Midbrain (tissue), 1 donor: ENCODE measurements around the gene ZNF829.

Experiments
- DNase-seq: peaks from one replicate; lab custom pipeline; 2025; lab: John Stamatoyannopoulos, UW

Gene ZNF829

GRCh38 chr19:36915992-36916830, at the start of gene ZNF829, which contains the start of gene ZNF568:
TSS of gene ZNF829 (minus strand) at chr19:36916291. CDS start at chr19:36915167, 1,124 bp downstream.
TSS of gene ZNF568 (plus strand) at chr19:36916332. CDS start at chr19:36922771, 6,439 bp downstream.
- DNase-seq, result peak; percentile 91

DNA sequence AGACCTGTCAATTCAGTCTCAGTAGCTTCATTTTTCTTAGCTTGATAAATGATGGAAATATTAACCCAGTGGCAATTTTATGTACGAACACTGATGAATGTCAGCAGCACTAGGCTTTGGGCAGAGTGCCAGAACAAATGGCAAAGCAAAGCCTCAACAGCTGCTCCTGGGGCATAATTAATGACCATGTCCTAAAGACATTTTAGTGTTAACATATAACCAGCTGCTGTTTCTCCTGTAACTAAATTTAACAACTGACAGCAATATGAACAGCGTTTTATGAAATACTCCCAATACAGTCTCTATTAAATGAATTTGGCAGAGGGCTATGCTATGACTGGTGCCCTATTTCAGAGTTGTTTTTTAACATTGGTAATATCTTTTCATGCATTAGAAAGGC, 47.2 kb upstream of the ZNF829 start:
- no peak for DNase-seq

DNA sequence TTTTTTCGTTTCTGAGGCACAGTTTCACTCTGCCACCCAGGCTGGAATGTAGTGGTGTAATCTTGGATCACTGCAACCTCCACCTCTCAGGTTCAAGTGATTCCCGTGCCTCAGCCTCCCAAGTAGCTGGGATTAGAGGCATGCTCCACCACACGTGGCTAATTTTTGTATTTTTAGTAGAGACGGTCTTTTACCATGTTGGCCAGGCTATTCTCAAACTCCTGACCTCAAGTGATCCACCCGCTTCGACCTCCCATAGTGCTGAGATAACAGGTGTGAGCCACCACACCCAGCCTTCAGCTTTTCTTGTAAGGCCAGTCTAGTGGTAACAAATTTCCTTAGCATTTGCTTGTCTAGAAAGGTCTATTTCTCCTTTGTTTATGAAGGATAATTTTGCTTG, 46.3 kb upstream of the ZNF829 start:
- DNase-seq, result no peak

GRCh38 chr19:36950335-36951119, 34.4 kb upstream of the ZNF829 start:
- DNase-seq, result no peak

DNA sequence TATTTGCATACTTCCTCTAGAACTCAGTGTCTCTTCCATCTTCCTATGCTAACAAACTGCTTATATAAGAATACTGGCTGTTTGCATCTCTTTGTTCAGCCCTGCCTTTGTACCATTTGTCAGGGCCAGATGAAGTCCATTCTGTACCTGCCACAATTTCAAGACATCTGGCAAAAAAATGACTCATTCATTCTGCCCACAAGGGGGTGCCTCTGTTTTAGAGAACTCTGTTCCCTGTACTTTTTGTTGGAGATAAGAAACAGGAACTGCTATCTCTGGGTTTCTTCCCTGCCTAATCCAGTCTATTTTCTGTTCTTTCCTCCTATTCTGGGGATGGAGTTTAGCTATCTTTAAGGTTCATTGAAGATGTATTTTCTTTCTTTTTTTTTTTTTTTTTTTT, 23.1 kb upstream of the ZNF829 start:
- DNase-seq, result no peak

DNA sequence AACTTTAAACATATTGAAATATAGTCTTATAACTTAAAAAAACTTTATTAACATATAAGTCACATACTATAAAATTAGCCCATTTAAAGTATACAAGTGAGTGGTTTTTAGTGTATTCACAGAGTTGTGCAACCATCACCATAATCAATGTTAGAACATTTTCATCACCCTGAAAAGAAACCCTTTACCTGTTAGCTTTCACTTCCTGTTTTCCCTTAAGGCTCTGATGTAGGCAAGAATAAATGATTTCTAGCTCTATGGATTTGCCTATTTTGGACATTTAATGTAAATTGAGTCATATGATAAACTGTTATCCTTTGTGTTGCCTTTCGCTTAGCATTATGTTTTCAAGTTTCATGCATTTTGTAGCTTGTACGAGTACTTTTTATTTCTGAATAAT, 15.6 kb upstream of the ZNF829 start:
- DNase-seq, result no peak

- DNase-seq, result no peak
Measured at GRCh38 chr19:36918090-36918489, 2.0 kb upstream of the ZNF829 start.

- DNase-seq, result no peak
Measured at GRCh38 chr19:36916991-36917390, 900 bp upstream of the ZNF829 start.

- DNase-seq, result no peak
Measured at GRCh38 chr19:36898422-36898821, 17.7 kb downstream of the ZNF829 start.

DNA sequence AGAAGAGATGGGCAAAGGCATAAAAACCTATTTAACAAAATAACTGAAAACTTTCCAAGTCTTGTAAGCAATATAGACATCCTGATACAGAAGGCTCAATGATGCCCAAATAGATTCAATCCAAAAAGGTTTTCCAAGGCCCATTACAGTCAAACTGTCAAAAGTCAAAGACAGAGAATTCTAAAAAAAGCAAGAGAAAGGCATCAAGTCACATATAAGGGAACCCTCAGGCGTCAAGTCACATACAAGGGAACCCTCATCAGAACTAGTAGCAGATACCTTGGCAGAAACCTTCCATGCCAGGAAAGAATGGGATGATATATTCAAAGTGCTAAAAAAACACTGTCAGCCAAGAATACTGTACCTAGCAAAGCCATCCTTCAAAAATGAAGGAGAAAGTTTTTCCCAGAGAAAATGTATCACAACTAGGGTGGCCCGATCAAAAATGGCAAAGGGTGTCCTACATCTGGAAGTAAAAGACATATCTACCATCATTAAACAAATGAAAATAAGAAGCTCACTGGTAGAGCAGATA, 21.2 kb downstream of the ZNF829 start:
- no peak for DNase-seq

DNA sequence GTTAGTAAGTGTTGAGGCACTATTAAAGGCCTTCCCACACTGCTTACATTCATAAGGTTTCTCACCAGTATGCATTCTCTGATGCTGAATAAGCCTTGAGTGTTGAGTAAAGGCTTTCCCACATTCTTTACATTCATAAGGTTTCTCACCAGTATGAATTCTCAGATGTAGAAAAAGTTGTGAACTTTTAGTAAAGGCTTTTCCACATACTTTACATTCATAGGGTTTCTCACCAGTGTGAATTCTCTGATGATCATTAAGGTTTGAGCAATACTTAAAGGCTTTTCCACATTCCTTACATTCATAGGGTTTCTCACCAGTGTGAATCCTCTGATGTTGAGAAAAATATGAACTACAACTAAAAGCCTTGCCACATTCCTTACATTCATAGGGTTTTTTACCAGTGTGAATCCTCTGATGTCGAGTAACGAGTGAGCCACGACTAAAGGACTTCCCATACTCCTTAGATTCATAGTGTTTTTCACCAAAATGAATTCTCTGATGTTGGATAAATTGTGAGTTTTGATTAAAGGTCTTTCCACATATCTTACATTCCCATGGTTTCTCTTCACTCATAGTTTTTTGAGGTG, 24.2 kb downstream of the ZNF829 start:
- DNase-seq, result no peak

DNA sequence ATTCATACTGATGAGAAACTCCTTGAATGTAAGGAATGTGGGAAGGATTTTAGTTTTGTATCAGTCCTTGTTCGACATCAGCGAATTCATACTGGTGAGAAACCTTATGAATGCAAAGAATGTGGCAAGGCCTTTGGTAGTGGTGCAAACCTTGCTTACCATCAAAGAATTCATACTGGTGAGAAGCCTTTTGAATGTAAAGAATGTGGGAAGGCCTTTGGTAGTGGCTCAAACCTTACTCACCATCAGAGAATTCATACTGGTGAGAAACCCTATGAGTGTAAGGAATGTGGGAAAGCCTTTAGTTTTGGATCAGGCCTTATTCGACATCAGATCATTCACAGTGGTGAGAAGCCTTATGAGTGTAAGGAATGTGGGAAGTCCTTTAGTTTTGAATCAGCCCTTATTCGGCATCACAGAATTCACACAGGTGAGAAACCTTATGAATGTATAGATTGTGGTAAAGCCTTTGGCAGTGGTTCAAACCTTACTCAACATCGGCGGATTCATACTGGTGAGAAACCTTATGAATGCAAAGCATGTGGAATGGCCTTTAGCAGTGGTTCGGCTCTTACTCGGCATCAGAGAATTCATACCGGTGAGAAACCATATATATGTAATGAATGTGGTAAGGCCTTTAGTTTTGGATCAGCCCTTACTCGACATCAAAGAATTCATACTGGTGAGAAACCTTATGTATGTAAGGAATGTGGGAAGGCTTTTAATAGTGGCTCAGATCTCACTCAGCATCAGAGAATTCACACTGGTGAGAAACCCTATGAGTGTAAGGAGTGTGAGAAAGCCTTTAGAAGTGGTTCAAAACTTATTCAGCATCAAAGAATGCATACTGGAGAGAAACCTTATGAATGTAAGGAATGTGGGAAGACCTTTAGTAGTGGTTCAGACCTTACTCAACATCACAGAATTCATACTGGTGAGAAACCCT, 38.8 kb downstream of the ZNF829 start:
- DNase-seq, result no peak

DNA sequence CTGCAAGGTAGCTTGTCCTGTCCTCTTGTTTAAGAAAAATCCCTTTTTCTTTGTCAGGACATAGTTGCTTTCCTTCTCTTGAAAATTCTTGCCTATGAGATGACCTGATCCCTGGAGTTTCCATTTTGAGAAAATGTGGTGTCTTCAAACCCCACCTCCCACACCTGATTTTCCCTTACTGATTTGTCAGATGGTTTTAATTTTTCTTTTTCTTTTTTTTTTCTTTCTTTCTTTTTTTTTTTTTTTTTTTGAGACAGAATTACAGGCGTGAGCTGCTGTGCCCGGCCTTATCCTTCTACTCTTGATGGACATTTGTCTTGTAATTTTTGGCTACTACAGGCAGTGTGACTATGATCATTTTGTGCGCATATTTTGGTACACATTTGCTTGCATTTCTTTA, 64.2 kb downstream of the ZNF829 start:
- no peak for DNase-seq

DNA sequence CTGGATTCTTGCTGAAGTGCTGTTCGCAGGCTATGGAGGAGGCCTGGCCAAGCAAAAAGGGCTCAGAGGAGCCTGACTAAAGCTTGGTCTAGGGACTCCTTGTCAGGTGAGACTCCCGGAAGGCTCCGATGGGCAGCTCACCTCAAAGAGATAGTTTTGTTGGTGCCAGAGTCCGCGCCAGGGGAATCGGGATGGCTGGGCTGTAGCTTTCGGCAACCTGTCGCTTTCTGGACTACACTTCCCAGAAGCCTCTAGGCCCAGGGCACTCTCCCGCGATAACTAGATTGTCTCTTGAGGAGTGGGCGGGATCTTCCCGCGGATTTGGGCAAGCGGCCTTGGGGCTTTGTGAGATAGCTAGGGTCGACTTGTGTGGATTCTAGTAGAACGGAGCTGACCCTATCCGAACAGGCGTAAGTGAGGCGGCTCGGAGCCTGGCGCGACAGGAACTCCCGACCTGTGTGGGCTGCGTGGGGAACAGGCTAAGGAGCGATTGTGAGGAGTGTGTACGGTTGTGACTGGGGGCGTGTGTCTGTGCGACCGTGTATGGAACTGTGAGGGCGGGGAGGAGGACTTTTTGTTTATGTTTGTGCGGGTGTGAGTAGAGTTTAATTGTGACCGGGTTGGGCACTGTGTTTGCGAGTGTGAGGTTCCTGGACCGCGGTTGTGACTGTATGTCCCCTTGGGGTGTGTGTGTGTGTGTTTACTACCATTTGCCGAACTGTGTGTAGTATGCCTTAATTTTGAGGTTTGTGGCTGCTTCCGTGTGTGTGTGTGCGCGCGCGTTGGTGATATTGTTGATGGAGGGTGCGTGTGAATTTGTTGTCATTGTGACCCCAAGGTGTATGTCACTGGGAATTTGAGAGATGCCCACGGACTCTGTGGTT, 65.3 kb downstream of the ZNF829 start, which contains the start of gene ZNF345:
TSS of gene ZNF345 (plus strand) at position 318 of the 884 bp plus-strand sequence. CDS start 25,955 bp downstream, outside the sequence.
- peak; percentile 92 for DNase-seq

GRCh38 chr19:36849701-36850558, 66.2 kb downstream of the ZNF829 start:
- peak; percentile 94 for DNase-seq

- no peak for DNase-seq
Measured at GRCh38 chr19:36847968-36848367, 68.1 kb downstream of the ZNF829 start.

DNA sequence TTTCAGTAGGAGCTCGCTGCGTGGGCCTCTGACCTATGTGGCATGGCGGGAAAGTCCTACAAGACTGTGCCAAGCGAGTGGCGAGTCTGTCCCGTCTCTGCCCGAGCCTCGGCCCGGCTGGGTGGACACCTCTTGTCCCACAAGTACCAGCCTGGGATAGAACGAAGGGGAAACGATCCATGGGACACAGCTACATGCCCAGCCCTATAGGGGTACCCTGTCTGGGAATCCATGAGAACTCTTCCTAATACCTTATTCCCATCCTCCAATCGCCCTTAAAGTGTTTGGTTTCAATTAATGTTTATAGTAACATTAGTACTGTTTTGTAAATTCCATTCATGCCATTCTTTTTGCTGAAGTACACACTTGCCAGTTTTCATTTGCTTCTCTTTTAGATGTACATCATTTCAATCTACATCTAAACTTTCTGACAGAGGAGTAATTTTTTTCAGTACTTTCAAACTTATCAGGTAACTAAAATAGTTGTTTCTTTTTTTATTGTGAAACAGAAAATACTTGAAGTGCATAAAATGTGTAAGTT, 77.2 kb downstream of the ZNF829 start:
- DNase-seq, result no peak
